Stimulated activated CD4-positive, alpha-beta T cell treated with anti-CD3 and anti-CD28 coated beads, Interleukin-2, amount 100 ng/mL, for 24 hours (primary cell): ENCODE measurements around the gene LIN37.

Experiments used
- DNase-seq, 2 donors: peaks; one replicate each; pipeline ENCODE4 v3.0.0-alpha.2; 2020

The LIN37 gene

GRCh38 chr19:35736913-35737886, 11.2 kb upstream of the LIN37 start:
- DNase-seq, result no peak

GRCh38 chr19:35738021-35738886, 10.1 kb upstream of the LIN37 start:
- no peak for DNase-seq

DNA sequence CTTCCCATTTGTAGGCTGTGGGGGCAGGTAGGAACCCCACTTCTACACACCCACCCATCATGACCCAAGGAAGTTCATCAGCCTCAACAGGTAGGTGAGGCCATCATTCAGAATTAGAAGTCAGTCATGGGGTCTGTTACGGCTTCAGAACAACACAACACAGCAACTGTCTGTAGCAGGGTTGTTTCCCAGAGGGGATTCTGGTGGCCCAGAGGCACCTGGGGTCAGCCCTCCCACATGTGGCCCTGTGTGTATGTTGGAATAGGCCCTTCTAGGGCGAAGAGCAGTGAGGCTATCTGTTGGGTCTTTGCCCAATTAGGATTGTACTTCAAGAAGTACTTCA, 9.5 kb upstream of the LIN37 start:
- no peak for DNase-seq

DNA sequence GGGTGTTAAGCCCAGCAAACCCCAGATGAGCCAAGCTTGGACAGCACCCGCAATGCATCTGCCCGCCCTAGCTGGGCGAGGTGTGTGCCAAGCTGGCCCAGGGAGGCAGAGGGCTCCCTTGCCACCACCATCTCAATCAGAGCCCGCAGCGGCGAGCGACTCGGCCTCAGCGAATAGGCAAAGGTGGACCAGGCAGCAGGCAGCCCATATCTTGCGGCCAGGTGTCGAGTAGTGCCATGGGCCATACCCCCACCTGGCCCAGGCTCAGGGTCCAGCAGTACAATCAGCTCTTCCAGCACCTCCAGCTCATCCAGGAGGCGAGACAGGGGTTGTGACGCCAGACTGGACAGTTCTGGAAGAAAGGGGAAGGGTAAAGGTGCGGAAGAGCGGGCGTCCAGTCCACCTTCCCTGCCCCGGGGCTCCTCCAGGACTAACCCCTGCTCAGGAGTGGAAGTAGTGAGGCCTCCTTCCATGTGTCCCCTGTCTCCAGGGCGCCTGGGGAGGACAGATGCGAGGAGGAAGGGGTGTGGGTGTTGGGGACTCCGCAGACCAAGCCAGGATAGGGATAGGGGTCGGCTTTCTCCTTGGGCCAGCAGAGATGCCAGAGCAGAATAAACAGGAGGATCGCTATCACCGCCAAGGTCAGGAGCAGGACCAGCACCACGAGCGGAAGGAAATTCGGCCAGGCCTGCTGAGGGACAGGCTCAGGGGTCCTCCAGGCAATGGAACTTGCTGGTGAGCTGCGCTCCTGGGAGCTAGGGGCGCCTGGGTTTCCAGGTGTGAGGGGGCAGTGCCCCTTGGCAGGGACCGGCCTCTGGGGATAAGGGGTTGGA, 8.9 kb upstream of the LIN37 start:
- no peak for DNase-seq

- DNase-seq, result no peak
These were observed 8.3 kb upstream of the LIN37 start for GRCh38 chr19:35740108-35740422.

- peak; percentile 96 to 98 for DNase-seq
These were observed 7.8 kb upstream of the LIN37 start for GRCh38 chr19:35740423-35741202.

- DNase-seq, result no peak
These were observed 7.2 kb upstream of the LIN37 start for GRCh38 chr19:35741203-35741515.

- DNase-seq, result peak; percentile 67 to 77
These were observed 6.2 kb upstream of the LIN37 start, which contains the start of gene IGFLR1 for GRCh38 chr19:35742121-35742724. IGFLR1 (minus strand) TSS chr19:35742452; CDS start chr19:35741180, 1,272 bp downstream.

GRCh38 chr19:35743640-35744429, 4.5 kb upstream of the LIN37 start:
- DNase-seq, result no peak

GRCh38 chr19:35744430-35745327, 3.7 kb upstream of the LIN37 start:
- peak; percentile 91 to 93 for DNase-seq

DNA sequence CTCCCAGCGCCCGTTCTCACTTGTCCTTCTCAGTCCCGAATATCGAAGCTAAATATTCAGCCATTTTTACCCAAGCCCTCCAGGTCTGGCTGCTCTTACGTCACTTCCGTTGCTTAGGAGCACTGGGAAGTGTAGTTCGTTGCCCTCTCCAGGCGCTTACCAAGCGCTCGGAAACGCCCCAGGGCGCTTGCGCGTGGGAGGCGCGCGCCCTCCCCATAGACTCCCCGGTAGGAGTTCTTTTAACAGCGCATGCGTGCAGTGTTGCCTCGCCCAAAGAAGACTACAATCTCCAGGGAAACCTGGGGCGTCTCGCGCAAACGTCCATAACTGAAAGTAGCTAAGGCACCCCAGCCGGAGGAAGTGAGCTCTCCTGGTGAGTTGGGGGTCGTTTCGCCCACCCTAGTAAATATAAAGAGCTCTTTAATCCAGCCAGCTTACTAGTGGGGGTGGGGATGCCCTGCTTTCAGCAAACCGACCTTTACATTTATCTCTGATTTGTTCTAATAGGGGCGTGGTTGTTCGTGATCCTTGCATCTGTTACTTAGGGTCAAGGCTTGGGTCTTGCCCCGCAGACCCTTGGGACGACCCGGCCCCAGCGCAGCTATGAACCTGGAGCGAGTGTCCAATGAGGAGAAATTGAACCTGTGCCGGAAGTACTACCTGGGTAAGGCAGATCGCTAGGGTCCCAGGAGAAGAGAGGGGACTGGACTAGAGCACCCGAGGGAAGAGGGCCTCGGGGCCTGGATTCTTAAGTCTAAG, 2.9 kb upstream of the LIN37 start, which contains the start of the genes PSENEN and U2AF1L4:
Gene PSENEN (plus strand): TSS at position 324 of the 759 bp plus-strand sequence. CDS start 280 bp downstream, at position 604.
Gene U2AF1L4 (minus strand): TSS at position 91 of the 759 bp plus-strand sequence. CDS start 27 bp downstream, at position 64.
- peak; percentile 91 to 94 for DNase-seq

GRCh38 chr19:35746087-35746462, 2.3 kb upstream of the LIN37 start:
- no peak for DNase-seq

DNA sequence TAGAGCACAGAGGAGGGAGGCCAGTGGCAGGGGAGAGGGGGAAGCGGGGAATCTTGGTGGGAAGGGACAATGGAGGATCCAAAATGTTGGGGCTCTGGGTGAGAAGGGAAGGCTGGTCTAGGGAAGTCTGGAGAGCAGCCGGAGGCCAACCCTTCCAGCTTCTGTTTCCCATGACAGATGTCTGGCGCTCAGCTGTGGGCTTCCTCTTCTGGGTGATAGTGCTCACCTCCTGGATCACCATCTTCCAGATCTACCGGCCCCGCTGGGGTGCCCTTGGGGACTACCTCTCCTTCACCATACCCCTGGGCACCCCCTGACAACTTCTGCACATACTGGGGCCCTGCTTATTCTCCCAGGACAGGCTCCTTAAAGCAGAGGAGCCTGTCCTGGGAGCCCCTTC, 1.8 kb upstream of the LIN37 start:
- no peak for DNase-seq

GRCh38 chr19:35750167-35750566, 1.8 kb downstream of the LIN37 start:
- DNase-seq, result no peak

- DNase-seq, result no peak
These were observed 3.7 kb downstream of the LIN37 start for GRCh38 chr19:35751839-35752745.

- no peak for DNase-seq
These were observed 4.5 kb downstream of the LIN37 start for GRCh38 chr19:35752746-35753350.
